ENCODE measurements around the gene AHNAK2.

- no peak for TF ChIP-seq CTCF (IDR thresholded peaks at IDR 0.05; ENCODE audit: low read length)
- TF ChIP-seq EZH2 (IDR thresholded peaks at IDR 0.05; ENCODE audit: borderline replicate concordance, low read length), result no peak
Measured at GRCh38 chr14:104908303-104908702, 69.9 kb downstream of the AHNAK2 start.
